Measurements from ENCODE around the gene CYP2U1. TPM values are rescaled to one million over a fixed set of nuclear protein-coding genes. Genes with fewer than 3 reads are reported as not detected.

The CYP2U1 gene
- total and polyA plus RNA-seq, 2 donors (not counting 3 experiments of a cell fraction or from before 2014, with no cell fraction given), result 2.9 to 5.8 TPM

DNA sequence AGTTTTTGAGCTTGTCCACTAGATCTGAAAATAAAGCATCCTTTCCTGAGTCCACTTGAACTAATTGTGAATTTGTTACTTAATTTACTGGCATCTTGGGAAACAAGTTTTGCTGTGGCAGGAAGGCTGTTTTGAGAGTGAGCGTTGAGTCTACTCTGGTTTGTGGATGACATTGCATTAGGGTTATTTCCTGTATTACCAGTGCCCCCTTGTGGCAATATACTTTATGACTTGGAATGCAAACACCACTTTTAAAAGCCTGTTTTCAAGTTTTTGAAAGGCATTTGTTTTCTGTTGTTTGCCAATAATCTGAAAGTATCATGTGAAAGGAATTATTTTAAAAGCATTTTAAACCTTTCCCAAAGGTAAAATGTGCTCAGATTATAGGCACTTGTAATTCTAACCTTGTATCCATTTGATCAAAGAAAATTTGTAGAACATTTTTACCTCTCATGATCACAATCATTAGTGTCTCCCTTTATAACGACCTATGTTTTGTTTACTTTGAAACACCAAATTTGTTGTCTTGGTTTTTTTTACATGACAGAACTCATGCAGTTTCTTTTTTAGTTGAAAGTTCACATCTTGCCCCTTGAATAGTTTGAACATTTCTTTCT, 18.0 kb upstream of the CYP2U1 start:
- intact Hi-C loops (cut with micrococcal nuclease) (loop anchor here (1.0 to 2.0 kb wide), 3 partner anchors 51 to 155 kb away; partner anchors contain the start of gene SGMS2), dilution Hi-C loops (cut with MboI; ENCODE audit: extremely low pct_ligation_motif_present, low sequenced_read_pairs) (no loop called here)
- H3K9me3 ChIP-seq (replicated peaks; ENCODE audit: control insufficient read depth, insufficient read depth, low read length), result no peaks in the 10 kb centered on the region
- FAIRE-seq, result peak; percentile 86
- no peaks in the 10 kb centered on the region for H3K79me2 ChIP-seq (ENCODE audit: control insufficient read depth, insufficient read depth, low read length)
- peak; percentile 80 for DNase-seq (ENCODE audit: low read depth, low spot score)
- no peak overlapping the region for H3K4me2 ChIP-seq (ENCODE audit: insufficient read depth, low read length)
- CTCF ChIA-PET, result interaction anchor here (0.7 to 1.7 kb wide), 20 partner anchors 9 to 164 kb away, joined by 3 to 89 read pairs (median 4); partner anchors contain the start of gene SGMS2
- POLR2A ChIA-PET, result no interaction called here
- no peaks in the 10 kb centered on the region for H3K9me1 ChIP-seq (replicated peaks; ENCODE audit: control insufficient read depth, extremely low read depth, insufficient read depth, low read length)
- no peak overlapping the region for H3K9ac ChIP-seq (replicated peaks; ENCODE audit: extremely low read depth, insufficient read depth, low read length)
- TF ChIP-seq CTCF (IDR thresholded peaks at IDR 0.05; ENCODE audit: extremely low read depth in 1 of 2, insufficient read depth in 1 of 2, low read depth in 1 of 2, low read length in 2 of 2) (peak; percentile 45 to 49), FOS (IDR thresholded peaks at IDR 0.05; ENCODE audit: borderline replicate concordance, insufficient read depth, low read length) (no peak)
- H3K4me3 ChIP-seq (replicated peaks in 1 of 3; ENCODE audit: insufficient read depth in 1 of 3, low read depth in 1 of 3, low read length in 3 of 3), result no peak overlapping the region
- no peaks in the 10 kb centered on the region for H3K27me3 ChIP-seq (ENCODE audit: control insufficient read depth in 2 of 2, insufficient read depth in 2 of 2, low read length in 2 of 2)
- H3K36me3 ChIP-seq (ENCODE audit: control insufficient read depth in 2 of 2, extremely low read depth in 1 of 2, insufficient read depth in 2 of 2, low read length in 2 of 2), result no peaks in the 10 kb centered on the region
- no TSS peak for BruUV-seq (replicated peaks)
- H3K4me1 ChIP-seq (ENCODE audit: control insufficient read depth, extremely low read depth, insufficient read depth, low read length), result no peaks in the 10 kb centered on the region
- no peak overlapping the region for H2AFZ ChIP-seq (ENCODE audit: low read depth, low read length)
- H4K20me1 ChIP-seq (replicated peaks; ENCODE audit: control insufficient read depth, extremely low read depth, insufficient read depth, low read length), result no peaks in the 10 kb centered on the region
- no peak overlapping the region for H3K27ac ChIP-seq (ENCODE audit: insufficient read depth, low read depth, low read length)

- H3K4me3 ChIP-seq (replicated peaks in 1 of 3; ENCODE audit: insufficient read depth in 1 of 3, low read depth in 1 of 3, low read length in 3 of 3), result no peak overlapping the region
- no peak overlapping the region for H3K27ac ChIP-seq (ENCODE audit: insufficient read depth, low read depth, low read length)
- intact Hi-C loops (cut with micrococcal nuclease), result no loop called here
- no peak overlapping the region for H3K4me2 ChIP-seq (ENCODE audit: insufficient read depth, low read length)
- no peak overlapping the region for H2AFZ ChIP-seq (ENCODE audit: low read depth, low read length)
- BruUV-seq (replicated peaks), result no TSS peak
- H3K9me3 ChIP-seq (replicated peaks; ENCODE audit: control insufficient read depth, insufficient read depth, low read length), result peaks cover 3% of the 10 kb centered on the region
- H3K79me2 ChIP-seq (ENCODE audit: control insufficient read depth, insufficient read depth, low read length), result no peaks in the 10 kb centered on the region
- ChIA-PET POLR2A (no interaction called here), CTCF (interaction anchor here (0.9 to 3.3 kb wide), 4 partner anchors 18 to 157 kb away, joined by 3 to 15 read pairs (median 4); no protein-coding TSS in a partner anchor)
- no peaks in the 10 kb centered on the region for H3K4me1 ChIP-seq (ENCODE audit: control insufficient read depth, extremely low read depth, insufficient read depth, low read length)
- TF ChIP-seq POLR2AphosphoS5 (IDR thresholded peaks at IDR 0.05; ENCODE audit: insufficient read depth, low read depth, low read length), result no peak
- TF ChIP-seq JUN (IDR thresholded peaks at IDR 0.05; ENCODE audit: borderline replicate concordance, insufficient read depth, insufficient read length, low read depth), result no peak
- TF ChIP-seq MYC (IDR thresholded peaks at IDR 0.05; ENCODE audit: low read depth, low read length), result no peak
- dilution Hi-C loops (cut with MboI; ENCODE audit: extremely low pct_ligation_motif_present, low sequenced_read_pairs), result no loop called here
- DNase-seq (ENCODE audit: low read depth, low spot score) (no peak), FAIRE-seq (no peak)
- H4K20me1 ChIP-seq (replicated peaks; ENCODE audit: control insufficient read depth, extremely low read depth, insufficient read depth, low read length), result no peaks in the 10 kb centered on the region
- H3K27me3 ChIP-seq (ENCODE audit: control insufficient read depth in 2 of 2, insufficient read depth in 2 of 2, low read length in 2 of 2), result no peaks in the 10 kb centered on the region
- no peaks in the 10 kb centered on the region for H3K9me1 ChIP-seq (replicated peaks; ENCODE audit: control insufficient read depth, extremely low read depth, insufficient read depth, low read length)
- H3K36me3 ChIP-seq (ENCODE audit: control insufficient read depth in 2 of 2, extremely low read depth in 1 of 2, insufficient read depth in 2 of 2, low read length in 2 of 2), result no peaks in the 10 kb centered on the region
- no peak overlapping the region for H3K9ac ChIP-seq (replicated peaks; ENCODE audit: extremely low read depth, insufficient read depth, low read length)
Observed at GRCh38 chr4:107915220-107915619, 16.1 kb upstream of the CYP2U1 start.
